Osteoblast (primary cell): ENCODE data around the gene RALGDS. TPM values are rescaled to one million over a fixed set of nuclear protein-coding genes. Genes with fewer than 3 reads are reported as not detected.

ENCODE experiments used
- DNase-seq: peaks from one replicate; pipeline ENCODE4 v3.0.0; 2011; ENCODE audit warnings: low spot score, mixed read lengths; ENCODE audit not compliant: insufficient read length; ENCODE audit errors: missing footprints
- H2AFZ ChIP-seq: 2 replicates; pipeline ENCODE4 v1.6.0; 2011; ENCODE audit warnings: mild to moderate bottlenecking, low read length
- H3K27ac ChIP-seq: 2 replicates; pipeline ENCODE4 v1.5.1; 2011; ENCODE audit warnings: mild to moderate bottlenecking, low read depth, low read length, moderate library complexity
- H3K27me3 ChIP-seq: 2 replicates; pipeline ENCODE4 v1.6.0; 2012; ENCODE audit warnings: mild to moderate bottlenecking, control low read depth, inconsistent platforms, low read length, moderate library complexity; ENCODE audit not compliant: insufficient read depth
- H3K36me3 ChIP-seq: 2 replicates; pipeline ENCODE4 v1.5.1; 2011; ENCODE audit warnings: mild to moderate bottlenecking, low read length, control low read depth, moderate library complexity; ENCODE audit not compliant: insufficient read depth
- H3K4me1 ChIP-seq: 2 replicates; pipeline ENCODE4 v1.5.1; 2011; ENCODE audit warnings: mild to moderate bottlenecking, low read length, control low read depth, moderate library complexity; ENCODE audit not compliant: insufficient read depth
- H3K4me2 ChIP-seq: 2 replicates; pipeline ENCODE4 v1.6.0; 2011; ENCODE audit warnings: mild to moderate bottlenecking, low read length; ENCODE audit not compliant: insufficient read depth
- H3K4me3 ChIP-seq: fragments of 200-600 bp; sonication (generic); 3 replicates; pipeline ENCODE4 v1.5.1; 2012; ENCODE audit warnings: mild to moderate bottlenecking, low read length, inconsistent platforms; ENCODE audit not compliant: insufficient read depth
- H3K79me2 ChIP-seq: 2 replicates; pipeline ENCODE4 v1.6.0; 2012; ENCODE audit warnings: mild to moderate bottlenecking, low read length, control low read depth, inconsistent platforms; ENCODE audit not compliant: insufficient read depth
- H3K9me3 ChIP-seq: 2 replicates; pipeline ENCODE4 v1.5.1; 2011; ENCODE audit warnings: low read depth, low read length, control low read depth
- H4K20me1 ChIP-seq: 2 replicates; pipeline ENCODE4 v1.6.0; 2012; ENCODE audit warnings: mild to moderate bottlenecking, low read length, control low read depth; ENCODE audit not compliant: insufficient read depth
- CTCF ChIP-seq: IDR thresholded peaks from 2 replicates; pipeline ENCODE4 v1.5.1; 2011; ENCODE audit warnings: mild to moderate bottlenecking, low read depth, low read length, moderate library complexity; ENCODE audit errors: extremely low read depth
- total RNA-seq: library from RNA; depleted of rRNA; stranded (reverse); fragments of >200 nt; gene quantifications from 2 replicates; pipeline ENCODE4 v1.2.3, GENCODE V29; 2012

The RALGDS gene
- total RNA-seq, 1 donor, result 11.2 TPM

- no peak overlapping the region for H3K4me2 ChIP-seq
- H3K4me3 ChIP-seq, result no peak overlapping the region
- H3K9me3 ChIP-seq, result no peaks in the 10 kb centered on the region
- TF ChIP-seq CTCF, result no peak
- H4K20me1 ChIP-seq, result peaks cover 13% of the 10 kb centered on the region
- H2AFZ ChIP-seq, result no peak overlapping the region
- DNase-seq, result peak; percentile 45
- H3K4me1 ChIP-seq, result no peaks in the 10 kb centered on the region
- H3K27ac ChIP-seq, result no peak overlapping the region
- no peaks in the 10 kb centered on the region for H3K27me3 ChIP-seq
- no peaks in the 10 kb centered on the region for H3K79me2 ChIP-seq
- H3K36me3 ChIP-seq, result peaks cover 42% of the 10 kb centered on the region
Measured at GRCh38 chr9:133101356-133102189, 19.5 kb downstream of the RALGDS start.

- Histone ChIP-seq H3K4me2 (no peak overlapping the region), H3K36me3 (peaks cover 42% of the 10 kb centered on the region), H3K79me2 (no peaks in the 10 kb centered on the region), H3K27me3 (no peaks in the 10 kb centered on the region), H4K20me1 (peaks cover 13% of the 10 kb centered on the region), H3K4me3 (no peak overlapping the region), H3K9me3 (no peaks in the 10 kb centered on the region), H3K27ac (no peak overlapping the region), H2AFZ (no peak overlapping the region), H3K4me1 (no peaks in the 10 kb centered on the region)
- TF ChIP-seq CTCF, result no peak
- DNase-seq, result no peak
Measured at GRCh38 chr9:133100506-133101355, 20.3 kb downstream of the RALGDS start.

GRCh38 chr9:133099726-133100505 lies 21.1 kb downstream of the RALGDS start:
- Histone ChIP-seq H2AFZ (no peak overlapping the region), H4K20me1 (peaks cover 10% of the 10 kb centered on the region), H3K4me1 (no peaks in the 10 kb centered on the region), H3K27ac (no peak overlapping the region), H3K9me3 (no peaks in the 10 kb centered on the region), H3K4me2 (no peak overlapping the region), H3K27me3 (no peaks in the 10 kb centered on the region), H3K36me3 (peaks cover 42% of the 10 kb centered on the region), H3K79me2 (no peaks in the 10 kb centered on the region), H3K4me3 (no peak overlapping the region)
- no peak for DNase-seq
- TF ChIP-seq CTCF, result no peak
